Lower lobe of right lung (tissue), 2 donors: ENCODE results near the gene PAFAH1B1. TPM values are rescaled to one million over a fixed set of nuclear protein-coding genes. Genes with fewer than 3 reads are reported as not detected.

Experiments used
- ATAC-seq, 2 donors: fragments of 200-7000 bp; cut with Tn5 transposase; one replicate each; pipeline ENCODE4 v1.9.1; 2020 to 2022; ENCODE audit warnings: mild to moderate bottlenecking in 2 of 2, moderate library complexity in 2 of 2
- DNase-seq: peaks from one replicate; pipeline ENCODE4 v3.0.0-alpha.2; 2020
- H3K27ac ChIP-seq: fragments of 200-600 bp; one replicate; pipeline ENCODE4 v1.8.0; 2022
- H3K27me3 ChIP-seq: fragments of 200-600 bp; one replicate; pipeline ENCODE4 v1.8.0; 2022; ENCODE audit warnings: low read depth
- H3K36me3 ChIP-seq: fragments of 200-600 bp; one replicate; pipeline ENCODE4 v1.8.0; 2022; ENCODE audit warnings: mild to moderate bottlenecking
- H3K4me1 ChIP-seq: fragments of 200-600 bp; one replicate; pipeline ENCODE4 v1.8.0; 2022
- H3K4me3 ChIP-seq: fragments of 200-600 bp; one replicate; pipeline ENCODE4 v1.8.0; 2022; ENCODE audit warnings: mild to moderate bottlenecking
- H3K9me3 ChIP-seq: fragments of 200-600 bp; one replicate; pipeline ENCODE4 v1.8.0; 2022
- CTCF ChIP-seq: fragments of 200-600 bp; IDR thresholded peaks from one replicate; pipeline ENCODE4 v1.8.0; 2022; ENCODE audit warnings: antibody characterized with exemption, mild to moderate bottlenecking
- intact Hi-C: fragments of 100-400 bp; cut with DNase I; formaldehyde crosslinking; loops from one replicate; pipeline ENCODE4 v1.11.0; 2022
- total RNA-seq: library from RNA; stranded (reverse); fragmentation: NEBNext Ultra II Directional; extraction: Animal tissue kit (Norgen Biotek cat#: 25700); gene quantifications from one replicate; pipeline ENCODE4 v1.2.1, GENCODE V29; 2021
- donor health status: DM: no; HTN: yes; CAD: no; lungs with severe emphysema.

PAFAH1B1 gene
- total RNA-seq, 1 donor from 2014 or later: 129 TPM

- H3K36me3 ChIP-seq: peaks cover 16% of the 10 kb centered on the region
- H3K9me3 ChIP-seq: no peaks in the 10 kb centered on the region
- ATAC-seq: peak; percentile 48 to 56
- H3K27ac ChIP-seq: no peak overlapping the region
- no peak for DNase-seq
- intact Hi-C loops: no loop called here
- no peak overlapping the region for H3K4me3 ChIP-seq
- peaks cover 49% of the 10 kb centered on the region for H3K4me1 ChIP-seq
- no peak for TF ChIP-seq CTCF
- H3K27me3 ChIP-seq: no peaks in the 10 kb centered on the region
These were observed 41.0 kb downstream of the PAFAH1B1 start for GRCh38 chr17:2634361-2634960.

GRCh38 chr17:2635241-2635640 lies 41.8 kb downstream of the PAFAH1B1 start:
- H3K4me3 ChIP-seq: no peak overlapping the region
- peaks cover 21% of the 10 kb centered on the region for H3K36me3 ChIP-seq
- no peaks in the 10 kb centered on the region for H3K9me3 ChIP-seq
- no peak for TF ChIP-seq CTCF
- no peak for ATAC-seq
- intact Hi-C loops: no loop called here
- no peak overlapping the region for H3K27ac ChIP-seq
- no peaks in the 10 kb centered on the region for H3K27me3 ChIP-seq
- no peak for DNase-seq
- H3K4me1 ChIP-seq: peaks cover 43% of the 10 kb centered on the region

DNA sequence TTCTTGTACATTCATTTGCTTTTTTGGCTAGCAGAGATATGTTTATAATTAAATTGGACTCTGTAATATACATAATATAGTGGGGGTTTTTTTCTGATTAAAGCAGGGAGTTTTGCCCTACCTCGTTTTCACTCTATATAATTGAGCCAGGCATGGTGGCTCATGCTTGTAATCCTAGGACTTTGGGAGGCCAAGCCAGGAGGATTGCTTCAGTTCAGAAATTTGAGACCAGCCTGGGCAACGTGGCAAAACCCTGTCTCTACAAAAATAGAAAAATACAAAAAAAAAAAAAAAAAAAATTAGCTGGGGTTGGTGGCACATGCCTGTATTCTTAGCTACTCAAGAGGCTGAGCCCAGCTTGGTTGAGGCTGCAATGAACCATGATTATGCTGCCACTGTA lies 42.2 kb downstream of the PAFAH1B1 start:
- no peak for DNase-seq
- intact Hi-C loops: no loop called here
- Histone ChIP-seq H3K27ac (no peak overlapping the region), H3K4me3 (no peak overlapping the region), H3K36me3 (peaks cover 25% of the 10 kb centered on the region), H3K9me3 (no peaks in the 10 kb centered on the region), H3K4me1 (peaks cover 38% of the 10 kb centered on the region), H3K27me3 (no peaks in the 10 kb centered on the region)
- no peak for TF ChIP-seq CTCF
- ATAC-seq: no peak

GRCh38 chr17:2636169-2636930 lies 42.9 kb downstream of the PAFAH1B1 start:
- TF ChIP-seq CTCF: no peak
- no peak overlapping the region for H3K4me3 ChIP-seq
- no peaks in the 10 kb centered on the region for H3K27me3 ChIP-seq
- peaks cover 32% of the 10 kb centered on the region for H3K36me3 ChIP-seq
- intact Hi-C loops: no loop called here
- no peaks in the 10 kb centered on the region for H3K9me3 ChIP-seq
- ATAC-seq (no peak), DNase-seq (no peak)
- H3K27ac ChIP-seq: no peak overlapping the region
- peaks cover 32% of the 10 kb centered on the region for H3K4me1 ChIP-seq

GRCh38 chr17:2637422-2637821 lies 44.0 kb downstream of the PAFAH1B1 start:
- TF ChIP-seq CTCF: no peak
- H3K4me3 ChIP-seq: no peak overlapping the region
- intact Hi-C loops: no loop called here

More at GRCh38 chr17:2637422-2637821, 44.0 kb downstream of the PAFAH1B1 start:
- DNase-seq: no peak
- Histone ChIP-seq H3K36me3 (peaks cover 41% of the 10 kb centered on the region), H3K9me3 (no peaks in the 10 kb centered on the region), H3K27ac (no peak overlapping the region), H3K4me1 (peaks cover 21% of the 10 kb centered on the region), H3K27me3 (no peaks in the 10 kb centered on the region)
- no peak for ATAC-seq
